NK-92 (cell line): ENCODE measurements around the gene CD46.
A peak's percentile ranks its signal among the peaks of the same experiment; 100 is the strongest.
"Not testable (repeated sequence)": the region's sequence is repeated elsewhere in the genome, so short reads cannot be mapped to it uniquely, and the experiment has no call there.

Experiments used
- DNase-seq: peaks from one replicate; lab custom pipeline; 2025; ENCODE audit not compliant: unreplicated experiment; lab: John Stamatoyannopoulos, UW

The CD46 gene

GRCh38 chr1:207751790-207752455 is at the start of gene CD46:
Gene CD46 (plus strand): TSS chr1:207752054. CDS start chr1:207752213, 159 bp downstream.
- DNase-seq: peak; percentile 29

GRCh38 chr1:207702317-207702716 is 49.5 kb upstream of the CD46 start:
- DNase-seq: no peak

GRCh38 chr1:207703712-207704111 is 48.1 kb upstream of the CD46 start:
- no peak for DNase-seq

- DNase-seq: not testable (repeated sequence)
These were observed 43.9 kb upstream of the CD46 start for GRCh38 chr1:207708004-207708403.

- DNase-seq: no peak
These were observed 40.6 kb upstream of the CD46 start for GRCh38 chr1:207711285-207711684.

GRCh38 chr1:207712701-207713100 is 39.2 kb upstream of the CD46 start:
- DNase-seq: not testable (repeated sequence)

GRCh38 chr1:207713529-207713928 is 38.3 kb upstream of the CD46 start:
- no peak for DNase-seq

GRCh38 chr1:207719234-207719633 is 32.6 kb upstream of the CD46 start:
- DNase-seq: no peak

- not testable (repeated sequence) for DNase-seq
These were observed 23.5 kb upstream of the CD46 start for GRCh38 chr1:207728200-207728858.

- not testable (repeated sequence) for DNase-seq
These were observed 14.2 kb upstream of the CD46 start for GRCh38 chr1:207737503-207738157.

- DNase-seq: not testable (repeated sequence)
These were observed 13.6 kb upstream of the CD46 start for GRCh38 chr1:207738158-207738659.

- DNase-seq: no peak
These were observed 11.6 kb upstream of the CD46 start for GRCh38 chr1:207740207-207740606.

GRCh38 chr1:207742850-207743555 is 8.9 kb upstream of the CD46 start:
- DNase-seq: no peak

GRCh38 chr1:207744000-207744534 is 7.8 kb upstream of the CD46 start:
- no peak for DNase-seq

GRCh38 chr1:207745285-207745684 is 6.6 kb upstream of the CD46 start:
- DNase-seq: no peak

GRCh38 chr1:207745839-207746767 is 5.8 kb upstream of the CD46 start:
- DNase-seq: no peak

- no peak for DNase-seq
These were observed 4.0 kb upstream of the CD46 start for GRCh38 chr1:207747627-207748492.

GRCh38 chr1:207748737-207749528 is 2.9 kb upstream of the CD46 start:
- DNase-seq: no peak
